PC-9 (cell line): ENCODE data around the gene ARNT2. TPM values are rescaled to one million over a fixed set of nuclear protein-coding genes. Genes with fewer than 3 reads are reported as not detected.

Experiments used
- BruUV-seq: library from RNA; stranded (reverse); fragments of 400-500 nt; replicated peaks from 2 replicates; lab custom pipeline; 2021; lab: Mats Ljungman, UMichigan
- CTCF ChIA-PET: fragments of 300-600 bp; sonication (Branson Sonifier 250); formaldehyde crosslinking; loops from one replicate; lab custom pipeline; 2022; ENCODE audit warnings: antibody characterized with exemption; lab: Charles Lee
- POLR2A ChIA-PET: fragments of 300-600 bp; sonication (Branson Sonifier 250); formaldehyde crosslinking; loops from one replicate; lab custom pipeline; 2022; ENCODE audit warnings: antibody characterized with exemption; ENCODE audit not compliant: unreplicated experiment; lab: Charles Lee
- DNase-seq, 2 experiments: peaks; one replicate each; pipeline versions ENCODE4 v3.0.0 to v3.0.0-alpha.2; 2015 to 2022; ENCODE audit warnings: mixed read lengths in 1 of 2
- H2AFZ ChIP-seq: fragments of 200-600 bp; sonication (generic); 2 replicates; pipeline ENCODE4 v1.8.1; 2017; ENCODE audit warnings: antibody characterized with exemption
- H3F3A ChIP-seq: fragments of 200-600 bp; sonication (generic); 2 replicates; pipeline ENCODE4 v1.8.1; 2017; ENCODE audit warnings: antibody characterized with exemption, mild to moderate bottlenecking, low read depth; ENCODE audit not compliant: insufficient read depth
- H3K27ac ChIP-seq: fragments of 200-600 bp; sonication (generic); 2 replicates; pipeline ENCODE4 v1.6.1; 2016; ENCODE audit warnings: mixed run types
- H3K27me3 ChIP-seq: fragments of 200-600 bp; sonication (generic); 2 replicates; pipeline ENCODE4 v1.6.1; 2016; ENCODE audit warnings: low read depth, mixed run types; ENCODE audit not compliant: insufficient read depth
- H3K36me3 ChIP-seq: fragments of 200-600 bp; sonication (generic); 2 replicates; pipeline ENCODE4 v1.6.1; 2016; ENCODE audit warnings: low read depth, mixed run types
- H3K4me1 ChIP-seq: fragments of 200-600 bp; sonication (generic); replicated peaks from 2 replicates; pipeline ENCODE4 v1.6.1; 2016; ENCODE audit warnings: mixed run types; ENCODE audit not compliant: insufficient read depth
- H3K4me2 ChIP-seq: fragments of 200-600 bp; sonication (generic); 2 replicates; pipeline ENCODE4 v1.6.1; 2017; ENCODE audit warnings: mixed run types
- H3K4me3 ChIP-seq: fragments of 200-600 bp; sonication (generic); 2 replicates; pipeline ENCODE4 v1.6.1; 2016; ENCODE audit warnings: mixed run types
- H3K79me2 ChIP-seq: fragments of 200-600 bp; sonication (generic); 2 replicates; pipeline ENCODE4 v1.6.1; 2017; ENCODE audit warnings: low read depth, mixed run types
- H3K9me2 ChIP-seq: fragments of 200-600 bp; sonication (generic); 2 replicates; pipeline ENCODE4 v1.8.1; 2017; ENCODE audit warnings: mild to moderate bottlenecking; ENCODE audit not compliant: insufficient read depth
- H3K9me3 ChIP-seq: fragments of 200-600 bp; sonication (generic); 2 replicates; pipeline ENCODE4 v1.8.1; 2016; ENCODE audit warnings: low read depth; ENCODE audit not compliant: insufficient read depth
- H4K20me1 ChIP-seq: fragments of 200-600 bp; sonication (generic); 2 replicates; pipeline ENCODE4 v1.8.1; 2017; ENCODE audit not compliant: insufficient read depth
- CTCF ChIP-seq: fragments of 200-600 bp; sonication (generic); conservative IDR thresholded peaks from 2 replicates; pipeline ENCODE4 v1.6.1; 2017; ENCODE audit warnings: mixed run types, antibody characterized with exemption, mild to moderate bottlenecking, moderate library complexity
- EZH2 ChIP-seq: fragments of 200-600 bp; sonication (generic); IDR thresholded peaks from 2 replicates; pipeline ENCODE4 v1.8.0; 2017; ENCODE audit warnings: antibody characterized with exemption, low read depth
- intact Hi-C: fragments of 100-400 bp; cut with micrococcal nuclease; formaldehyde crosslinking; loops from one replicate; pipeline ENCODE4 v1.10.0; 2022; ENCODE audit not compliant: unreplicated experiment
- total RNA-seq: library from RNA; stranded (reverse); gene quantifications from 2 replicates; pipeline ENCODE4 v1.2.3, GENCODE V29; 2021

Gene ARNT2
- total RNA-seq, 1 experiment from 2014 or later: 4.3 TPM

GRCh38 chr15:80465626-80466005 is 61.4 kb downstream of the ARNT2 start:
- Histone ChIP-seq H3K4me2 (peak overlapping the region; percentile 36), H4K20me1 (no peaks in the 10 kb centered on the region), H3K27ac (no peak overlapping the region), H2AFZ (no peak overlapping the region), H3K4me3 (no peak overlapping the region), H3K4me1 (peaks cover 13% of the 10 kb centered on the region), H3K36me3 (no peaks in the 10 kb centered on the region), H3K27me3 (no peaks in the 10 kb centered on the region), H3K9me3 (no peaks in the 10 kb centered on the region), H3K9me2 (no peaks in the 10 kb centered on the region), H3F3A (0 out of 2 replicates have a peak, but pooled peaks cover 3% of the 10 kb centered on the region), H3K79me2 (no peaks in the 10 kb centered on the region)
- ChIA-PET CTCF (interaction anchor here (0.5 kb wide), 1 partner anchor 314 kb away, joined by 4 read pairs; the partner anchor contains the start of gene CEMIP), POLR2A (no interaction called here)
- BruUV-seq: no TSS peak
- no peak for TF ChIP-seq EZH2
- no peak for TF ChIP-seq CTCF
- intact Hi-C loops: no loop called here
- DNase-seq: no peak

- Histone ChIP-seq H3F3A (0 out of 2 replicates have a peak, but pooled peaks cover 3% of the 10 kb centered on the region), H3K4me2 (no peak overlapping the region), H3K36me3 (no peaks in the 10 kb centered on the region), H3K27me3 (no peaks in the 10 kb centered on the region), H3K4me3 (no peak overlapping the region), H3K4me1 (peaks cover 13% of the 10 kb centered on the region), H3K9me3 (no peaks in the 10 kb centered on the region), H3K9me2 (no peaks in the 10 kb centered on the region), H3K27ac (no peak overlapping the region), H2AFZ (no peak overlapping the region), H3K79me2 (no peaks in the 10 kb centered on the region), H4K20me1 (no peaks in the 10 kb centered on the region)
- ChIA-PET CTCF (no interaction called here), POLR2A (no interaction called here)
- TF ChIP-seq EZH2 (no peak), CTCF (no peak)
- no peak for DNase-seq
- intact Hi-C loops: no loop called here
- no TSS peak for BruUV-seq
Measured at GRCh38 chr15:80466543-80466942, 62.4 kb downstream of the ARNT2 start.

- no peak for DNase-seq
- Histone ChIP-seq H3K9me2 (no peaks in the 10 kb centered on the region), H3K4me2 (no peak overlapping the region), H3K4me3 (no peak overlapping the region), H2AFZ (no peak overlapping the region), H3K9me3 (no peaks in the 10 kb centered on the region), H3K36me3 (no peaks in the 10 kb centered on the region), H3K79me2 (no peaks in the 10 kb centered on the region), H4K20me1 (no peaks in the 10 kb centered on the region), H3K27ac (no peak overlapping the region), H3K4me1 (peaks cover 13% of the 10 kb centered on the region), H3F3A (0 out of 2 replicates have a peak, but pooled peaks cover 3% of the 10 kb centered on the region), H3K27me3 (no peaks in the 10 kb centered on the region)
- TF ChIP-seq CTCF (no peak), EZH2 (no peak)
- intact Hi-C loops: no loop called here
- ChIA-PET CTCF (no interaction called here), POLR2A (no interaction called here)
- no TSS peak for BruUV-seq
Measured at GRCh38 chr15:80467311-80467714, 63.1 kb downstream of the ARNT2 start.
